HepG2 (cell line): ENCODE measurements around the gene RHOD. TPM values are rescaled to one million over a fixed set of nuclear protein-coding genes. Genes with fewer than 3 reads are reported as not detected.
A peak's percentile ranks its signal among the peaks of the same experiment; 100 is the strongest.

ENCODE experiments used
- ADNP ChIP-seq: sonication (generic); formaldehyde crosslinking; IDR thresholded peaks from 2 replicates; pipeline ENCODE4 v1.4.0; 2020; ENCODE audit warnings: missing genetic modification reagents
- CERS6 ChIP-seq: sonication (generic); formaldehyde crosslinking; IDR thresholded peaks from 2 replicates; pipeline ENCODE4 v1.5.0; 2020; ENCODE audit warnings: missing genetic modification reagents
- CREM ChIP-seq, 2 experiments: sonication (generic) in 1 of 2; formaldehyde crosslinking in 1 of 2; IDR thresholded peaks; 2 replicates each; pipeline versions ENCODE4 v1.4.0 to v1.6.1; 2016 to 2020; ENCODE audit warnings: antibody characterized with exemption in 1 of 2, mild to moderate bottlenecking in 1 of 2, missing genetic modification reagents in 1 of 2
- ELF3 ChIP-seq: IDR thresholded peaks from 2 replicates; pipeline ENCODE4 v1.6.1; 2016; ENCODE audit warnings: missing genetic modification reagents, missing compliant biosample characterization
- EZH2 ChIP-seq: conservative IDR thresholded peaks from 2 replicates; pipeline ENCODE4 v1.6.1; 2012; ENCODE audit warnings: mild to moderate bottlenecking, low read depth, low read length, moderate library complexity
- FOSL1 ChIP-seq: sonication (generic); formaldehyde crosslinking; IDR thresholded peaks from 2 replicates; pipeline ENCODE4 v1.9.0; 2021; ENCODE audit warnings: missing genetic modification reagents, borderline replicate concordance
- FOSL2 ChIP-seq: sonication (generic); formaldehyde crosslinking; IDR thresholded peaks from 2 replicates; pipeline ENCODE4 v1.4.0; 2020; ENCODE audit warnings: missing genetic modification reagents
- NR2F6 ChIP-seq, 2 experiments: IDR thresholded peaks; 2 replicates each; pipeline ENCODE4 v1.6.1; 2016; ENCODE audit warnings: antibody characterized with exemption in 1 of 2, mild to moderate bottlenecking in 1 of 2
- PBX3 ChIP-seq: sonication (generic); formaldehyde crosslinking; IDR thresholded peaks from 2 replicates; pipeline ENCODE4 v1.8.1; 2023; ENCODE audit warnings: missing genetic modification reagents, inconsistent platforms, borderline replicate concordance
- ZBTB49 ChIP-seq: sonication (generic); formaldehyde crosslinking; IDR thresholded peaks from 2 replicates; pipeline ENCODE4 v1.4.0; 2020; ENCODE audit warnings: missing genetic modification reagents, borderline replicate concordance
- ZBTB7A ChIP-seq: sonication (generic); formaldehyde crosslinking; IDR thresholded peaks from 2 replicates; pipeline ENCODE4 v1.8.0; 2022; ENCODE audit warnings: mild to moderate bottlenecking, missing genetic modification reagents
- ZNF24 ChIP-seq: fragments of 450-650 bp; IDR thresholded peaks from 2 replicates; pipeline ENCODE4 v1.6.1; 2017; ENCODE audit warnings: antibody characterized with exemption, mild to moderate bottlenecking
- ZNF280B ChIP-seq: sonication (generic); formaldehyde crosslinking; IDR thresholded peaks from 2 replicates; pipeline ENCODE4 v1.5.0; 2020; ENCODE audit warnings: missing genetic modification reagents, mild to moderate bottlenecking, borderline replicate concordance
- ZNF296 ChIP-seq: sonication (generic); formaldehyde crosslinking; conservative IDR thresholded peaks from 2 replicates; pipeline ENCODE4 v1.5.0; 2020; ENCODE audit warnings: mild to moderate bottlenecking, missing genetic modification reagents
- ZNF326 ChIP-seq: sonication (generic); formaldehyde crosslinking; IDR thresholded peaks from 2 replicates; pipeline ENCODE4 v1.4.0; 2020; ENCODE audit warnings: missing genetic modification reagents, borderline replicate concordance
- ZNF350 ChIP-seq: sonication (generic); formaldehyde crosslinking; IDR thresholded peaks from 2 replicates; pipeline ENCODE4 v1.4.0; 2020; ENCODE audit warnings: mild to moderate bottlenecking, low read depth, missing genetic modification reagents, borderline replicate concordance
- ZNF362 ChIP-seq: sonication (generic); formaldehyde crosslinking; IDR thresholded peaks from 2 replicates; pipeline ENCODE4 v1.4.0; 2020; ENCODE audit warnings: missing genetic modification reagents, mild to moderate bottlenecking, borderline replicate concordance
- ZNF543 ChIP-seq: sonication (generic); formaldehyde crosslinking; IDR thresholded peaks from 2 replicates; pipeline ENCODE4 v1.4.0; 2020; ENCODE audit warnings: mild to moderate bottlenecking, missing genetic modification reagents
- ZNF740 ChIP-seq: sonication (generic); formaldehyde crosslinking; IDR thresholded peaks from 2 replicates; pipeline ENCODE4 v1.4.0; 2020; ENCODE audit warnings: missing genetic modification reagents
- ZNF784 ChIP-seq: sonication (generic); formaldehyde crosslinking; IDR thresholded peaks from 2 replicates; pipeline ENCODE4 v1.5.1; 2020; ENCODE audit warnings: missing genetic modification reagents, mild to moderate bottlenecking, borderline replicate concordance
- polyA plus RNA-seq, 8 experiments: library from polyadenylated mRNA; depleted of rRNA in 3 of 8; stranded (reverse) in 7 of 8; unstranded in 1 of 8; fragments of >200 nt; fragmentation: Illumina TruSeq in 4 of 8; extraction: Trizol in 4 of 8; gene quantifications; 2 replicates each; pipeline versions ENCODE4 v1.2.1 to v1.2.3, GENCODE V29; 2011 to 2016; ENCODE audit warnings: low read depth in 4 of 8, missing spikeins in 1 of 8, mixed read lengths in 1 of 8; ENCODE audit not compliant: insufficient read depth in 1 of 8
- total RNA-seq, 5 experiments: library from RNA; depleted of rRNA; stranded (reverse); fragments of >200 nt; fragmentation: Illumina TruSeq; extraction: Trizol; gene quantifications; 2 replicates each; pipeline ENCODE4 v1.2.3, GENCODE V29; 2016; ENCODE audit warnings: low read depth in 1 of 5

The RHOD gene
- total and polyA plus RNA-seq, 2 of the 13 experiments (the other 11 are each of a cell fraction or from before 2014, with no cell fraction given) = 0.27 to 0.98 TPM

GRCh38 chr11:67054836-67055523, 1.7 kb upstream of the RHOD start (continued):
- no peak for TF ChIP-seq ZBTB49 (CRISPR knock-in tag)
- TF ChIP-seq ZNF543 (CRISPR knock-in tag) = no peak
- TF ChIP-seq ZNF24 = peak; percentile 27; the same call in 1 of the 2 replicates
- TF ChIP-seq NR2F6 (IDR thresholded peaks at IDR 0.05) = no peak
- peak; percentile 57 for TF ChIP-seq NR2F6 (CRISPR knock-in tag; IDR thresholded peaks at IDR 0.05)
- peak; percentile 39; the same call in 1 of the 2 replicates for TF ChIP-seq CREM (IDR thresholded peaks at IDR 0.05)
- TF ChIP-seq CREM (CRISPR knock-in tag; IDR thresholded peaks at IDR 0.05) = no peak
- peak; percentile 34; the same call in 1 of the 2 replicates for TF ChIP-seq ELF3 (CRISPR knock-in tag)
- no peak for TF ChIP-seq EZH2
- no peak for TF ChIP-seq FOSL1 (CRISPR knock-in tag)
- TF ChIP-seq ZNF362 (CRISPR knock-in tag) = no peak
- TF ChIP-seq ZNF296 (CRISPR knock-in tag) = no peak
- TF ChIP-seq ZBTB7A (CRISPR knock-in tag) = 0 out of 2 replicates have a peak, but pooled peaks have one; percentile 16
- TF ChIP-seq ZNF350 = peak; percentile 21
- no peak for TF ChIP-seq ZNF784 (CRISPR knock-in tag)
- TF ChIP-seq ZNF280B (CRISPR knock-in tag) = no peak
- TF ChIP-seq ADNP (CRISPR knock-in tag) = peak; percentile 85; the same call in 1 of the 2 replicates
- TF ChIP-seq ZNF326 (CRISPR knock-in tag) = no peak
- peak; percentile 79 for TF ChIP-seq FOSL2 (CRISPR knock-in tag)
- TF ChIP-seq PBX3 (CRISPR knock-in tag) = no peak
- TF ChIP-seq ZNF740 = no peak
- no peak for TF ChIP-seq CERS6 (CRISPR knock-in tag)
